Measurements from ENCODE around the gene TTC33. TPM values are rescaled to one million over a fixed set of nuclear protein-coding genes. Genes with fewer than 3 reads are reported as not detected.
"Not testable (repeated sequence)": the region's sequence is repeated elsewhere in the genome, so short reads cannot be mapped to it uniquely, and the experiment has no call there.

The TTC33 gene
- total RNA-seq, 3 donors from 2014 or later (not counting 1 experiment from before 2014, with no cell fraction given), result 7.3 to 11.4 (median 10.0) TPM

DNA sequence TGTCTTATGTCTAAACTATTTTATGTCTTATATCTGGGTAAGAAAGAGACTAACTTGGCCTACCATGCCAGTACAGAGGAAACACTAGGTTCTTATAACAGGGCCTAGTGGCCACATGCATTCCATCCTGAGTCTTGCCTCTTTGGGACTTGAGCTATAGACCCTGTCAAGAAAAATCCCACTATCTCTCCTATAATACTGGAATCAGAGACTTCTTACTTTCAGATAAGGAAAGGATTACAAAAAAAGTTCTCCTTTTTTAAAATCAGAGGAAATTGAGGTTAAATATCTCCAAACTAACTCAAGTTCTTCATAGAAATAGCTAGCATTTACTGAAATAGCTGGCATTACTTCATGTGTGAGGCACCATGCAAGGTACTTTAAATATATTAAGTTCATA lies 41.8 kb downstream of the TTC33 start:
- peaks cover 8% of the 10 kb centered on the region for H3K36me3 ChIP-seq (ENCODE audit: control insufficient read depth, insufficient read depth, low read length)
- no peak overlapping the region for H3K4me3 Mint-ChIP-seq
- no peaks in the 10 kb centered on the region for H3K9me3 ChIP-seq (ENCODE audit: control insufficient read depth, insufficient read depth, low read length)
- H3K27me3 ChIP-seq (ENCODE audit: control insufficient read depth, insufficient read depth, low read length), result no peaks in the 10 kb centered on the region
- no peak overlapping the region for H3K27ac ChIP-seq (ENCODE audit: low read length)
- ATAC-seq, result no peak
- H3K4me3 ChIP-seq (ENCODE audit: low read length), result no peak overlapping the region
- intact Hi-C loops (cut with micrococcal nuclease), result no loop called here
- no peaks in the 10 kb centered on the region for H3K4me1 ChIP-seq (ENCODE audit: control insufficient read depth, insufficient read depth, low read length)
- peaks cover 0 to 3% of the 10 kb centered on the region in 2 donors for H3K9me3 Mint-ChIP-seq
- TF ChIP-seq CTCF (IDR thresholded peaks at IDR 0.05), result no peak
- no peaks in the 10 kb centered on the region for H3K27me3 Mint-ChIP-seq (ENCODE audit: low read depth in 2 of 2)
- DNase-seq, result no peak
- peaks cover 5 to 7% of the 10 kb centered on the region in 2 donors for H3K4me1 Mint-ChIP-seq
- no peaks in the 10 kb centered on the region for H3K36me3 Mint-ChIP-seq
- H3K27ac Mint-ChIP-seq, result peak overlapping the region in 1 of 2 donors; percentile 23

GRCh38 chr5:40710575-40710974 lies 45.2 kb downstream of the TTC33 start:
- H3K9me3 Mint-ChIP-seq; intact Hi-C loops (cut with micrococcal nuclease); DNase-seq; H3K4me3 Mint-ChIP-seq; H3K4me1 Mint-ChIP-seq; H3K27ac ChIP-seq (ENCODE audit: low read length); ATAC-seq; H3K36me3 ChIP-seq (ENCODE audit: control insufficient read depth, insufficient read depth, low read length); H3K4me3 ChIP-seq (ENCODE audit: low read length); H3K4me1 ChIP-seq (ENCODE audit: control insufficient read depth, insufficient read depth, low read length); H3K27ac Mint-ChIP-seq; H3K9me3 ChIP-seq (ENCODE audit: control insufficient read depth, insufficient read depth, low read length); H3K27me3 ChIP-seq (ENCODE audit: control insufficient read depth, insufficient read depth, low read length); H3K27me3 Mint-ChIP-seq (ENCODE audit: low read depth in 2 of 2); H3K36me3 Mint-ChIP-seq: not testable (repeated sequence)

- H3K9me3 ChIP-seq (ENCODE audit: control insufficient read depth, insufficient read depth, low read length); H3K4me3 ChIP-seq (ENCODE audit: low read length); H3K27ac ChIP-seq (ENCODE audit: low read length); DNase-seq; H3K4me1 ChIP-seq (ENCODE audit: control insufficient read depth, insufficient read depth, low read length); H3K27ac Mint-ChIP-seq; H3K4me3 Mint-ChIP-seq; H3K36me3 ChIP-seq (ENCODE audit: control insufficient read depth, insufficient read depth, low read length); intact Hi-C loops (cut with micrococcal nuclease); H3K27me3 ChIP-seq (ENCODE audit: control insufficient read depth, insufficient read depth, low read length); H3K27me3 Mint-ChIP-seq (ENCODE audit: low read depth in 2 of 2); ATAC-seq: not testable (repeated sequence)
- 100% methylated on average over 1 of the region's 1 CpG for WGBS (ENCODE audit: insufficient coverage)
- H3K36me3 Mint-ChIP-seq, result peaks cover 49% of the 10 kb centered on the region
- H3K9me3 Mint-ChIP-seq, result peaks cover 12 to 22% of the 10 kb centered on the region in 2 donors
- H3K4me1 Mint-ChIP-seq, result peaks cover 10 to 11% of the 10 kb centered on the region in 2 donors
Measured at GRCh38 chr5:40705484-40705883, 50.3 kb downstream of the TTC33 start.

DNA sequence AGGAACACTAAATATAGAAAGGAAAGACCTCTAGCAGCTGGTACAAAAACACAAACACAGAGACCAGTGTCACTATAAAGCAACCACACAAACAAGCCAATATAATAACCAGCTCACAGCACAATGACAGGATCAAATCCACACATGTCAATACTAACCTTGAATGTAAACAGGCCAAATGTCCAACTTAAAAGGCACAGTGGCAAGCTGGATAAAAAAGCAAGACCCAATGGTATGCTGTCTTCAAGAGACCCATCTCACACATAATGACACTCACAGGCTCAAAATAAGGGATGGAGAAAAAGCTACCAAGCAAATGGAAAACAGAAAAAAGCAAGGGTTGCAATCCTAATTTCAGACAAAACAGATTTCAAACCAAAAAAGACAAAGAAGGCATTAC lies 53.7 kb downstream of the TTC33 start:
- H3K27ac Mint-ChIP-seq; ATAC-seq; H3K4me1 ChIP-seq (ENCODE audit: control insufficient read depth, insufficient read depth, low read length); H3K4me3 ChIP-seq (ENCODE audit: low read length); H3K4me1 Mint-ChIP-seq; H3K27ac ChIP-seq (ENCODE audit: low read length); H3K27me3 ChIP-seq (ENCODE audit: control insufficient read depth, insufficient read depth, low read length); H3K27me3 Mint-ChIP-seq (ENCODE audit: low read depth in 2 of 2); H3K4me3 Mint-ChIP-seq; intact Hi-C loops (cut with micrococcal nuclease); DNase-seq; H3K9me3 ChIP-seq (ENCODE audit: control insufficient read depth, insufficient read depth, low read length): not testable (repeated sequence)
- Mint-ChIP-seq H3K36me3 (peaks cover 58% of the 10 kb centered on the region), H3K9me3 (peaks cover 10 to 14% of the 10 kb centered on the region in 2 donors)
- H3K36me3 ChIP-seq (ENCODE audit: control insufficient read depth, insufficient read depth, low read length), result peaks cover 21% of the 10 kb centered on the region

DNA sequence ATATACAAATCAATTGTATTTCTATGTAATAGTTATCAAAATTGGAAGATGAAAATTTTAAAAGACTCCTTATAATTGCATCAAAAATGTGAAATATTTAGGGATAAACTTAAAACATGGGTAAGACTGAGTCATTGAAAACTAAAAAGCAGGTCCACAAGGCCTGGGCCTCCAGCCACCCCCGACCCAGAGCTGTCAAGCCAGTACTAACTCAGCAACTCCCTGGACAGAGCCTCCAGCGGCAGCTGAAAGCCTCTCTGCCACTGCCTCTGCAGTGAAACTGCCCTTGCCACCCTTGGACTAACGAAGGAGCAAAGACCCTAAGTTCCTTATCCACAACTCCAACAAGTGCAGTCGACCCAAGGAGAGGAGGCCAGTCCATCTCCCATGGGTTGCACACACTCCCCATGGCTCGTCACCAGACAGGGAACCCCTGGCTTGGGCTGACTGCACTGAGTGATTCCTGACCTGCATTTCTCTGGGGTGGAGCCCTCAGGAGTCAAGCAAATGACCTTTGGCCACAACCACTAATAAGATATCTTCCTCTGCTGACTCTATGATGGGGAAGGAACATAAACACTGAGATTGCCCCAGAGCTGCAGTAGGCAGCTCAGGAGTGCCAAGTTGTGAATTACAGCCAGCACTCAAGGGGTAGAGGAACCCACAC lies 55.5 kb downstream of the TTC33 start:
- DNase-seq (no peak), ATAC-seq (peak in 1 of 3 donors; percentile 19)
- intact Hi-C loops (cut with micrococcal nuclease), result no loop called here
- TF ChIP-seq CTCF (IDR thresholded peaks at IDR 0.05), result no peak
- Histone ChIP-seq H3K27me3 (ENCODE audit: control insufficient read depth, insufficient read depth, low read length) (no peaks in the 10 kb centered on the region), H3K4me1 (ENCODE audit: control insufficient read depth, insufficient read depth, low read length) (no peaks in the 10 kb centered on the region), H3K27ac (ENCODE audit: low read length) (no peak overlapping the region), H3K36me3 (ENCODE audit: control insufficient read depth, insufficient read depth, low read length) (peaks cover 30% of the 10 kb centered on the region), H3K4me3 (ENCODE audit: low read length) (no peak overlapping the region), H3K9me3 (ENCODE audit: control insufficient read depth, insufficient read depth, low read length) (peaks cover 2% of the 10 kb centered on the region)
- Mint-ChIP-seq H3K36me3 (peaks cover 66% of the 10 kb centered on the region), H3K9me3 (peaks cover 8 to 16% of the 10 kb centered on the region in 2 donors), H3K4me1 (peaks cover 15 to 18% of the 10 kb centered on the region in 2 donors), H3K27ac (peak overlapping the region in 1 of 2 donors; percentile 6), H3K4me3 (no peak overlapping the region), H3K27me3 (ENCODE audit: low read depth in 2 of 2) (no peaks in the 10 kb centered on the region)
- WGBS (ENCODE audit: insufficient coverage), result 97% methylated on average over 5 of the region's 5 CpGs
